ENCODE measurements around the gene TAF8.

TAF8 gene

DNA sequence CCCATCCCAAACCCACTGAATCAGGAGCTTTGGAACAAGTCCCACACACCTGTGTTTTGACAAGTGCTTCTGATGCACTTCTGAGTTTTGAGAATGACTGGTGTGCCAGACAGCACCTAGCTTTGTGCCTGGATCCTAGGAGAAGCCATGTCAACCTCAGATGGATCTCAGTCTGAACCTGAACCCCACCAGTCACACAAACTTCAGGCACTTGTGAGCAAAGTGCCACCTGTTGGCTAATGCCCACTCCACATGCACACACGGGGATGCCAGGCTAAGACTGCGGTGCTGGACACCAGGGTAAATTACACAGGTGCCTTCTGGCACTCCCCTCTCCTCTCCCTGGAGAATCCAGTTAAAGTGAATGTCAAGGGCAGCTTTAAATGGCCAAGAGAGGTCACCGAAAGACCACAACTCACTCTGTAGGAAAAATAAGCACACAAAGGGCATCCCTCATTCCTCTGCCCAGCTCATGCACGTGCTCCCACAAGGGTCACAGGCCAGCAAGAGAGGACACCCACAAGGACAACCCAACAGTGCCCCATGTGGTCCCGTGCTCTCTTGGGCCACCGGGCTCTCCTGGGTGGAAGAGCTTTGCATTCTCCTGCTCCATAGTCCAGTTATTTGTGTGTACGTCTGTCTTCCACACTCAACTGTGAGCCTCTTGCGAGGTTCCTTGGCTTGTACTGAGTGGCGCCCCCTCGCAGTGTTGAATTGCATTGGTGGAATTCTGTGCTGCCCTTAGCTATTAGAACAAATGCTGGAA, 45.6 kb downstream of the TAF8 start:
- no peak for DNase-seq (ENCODE audit: low spot score)

DNA sequence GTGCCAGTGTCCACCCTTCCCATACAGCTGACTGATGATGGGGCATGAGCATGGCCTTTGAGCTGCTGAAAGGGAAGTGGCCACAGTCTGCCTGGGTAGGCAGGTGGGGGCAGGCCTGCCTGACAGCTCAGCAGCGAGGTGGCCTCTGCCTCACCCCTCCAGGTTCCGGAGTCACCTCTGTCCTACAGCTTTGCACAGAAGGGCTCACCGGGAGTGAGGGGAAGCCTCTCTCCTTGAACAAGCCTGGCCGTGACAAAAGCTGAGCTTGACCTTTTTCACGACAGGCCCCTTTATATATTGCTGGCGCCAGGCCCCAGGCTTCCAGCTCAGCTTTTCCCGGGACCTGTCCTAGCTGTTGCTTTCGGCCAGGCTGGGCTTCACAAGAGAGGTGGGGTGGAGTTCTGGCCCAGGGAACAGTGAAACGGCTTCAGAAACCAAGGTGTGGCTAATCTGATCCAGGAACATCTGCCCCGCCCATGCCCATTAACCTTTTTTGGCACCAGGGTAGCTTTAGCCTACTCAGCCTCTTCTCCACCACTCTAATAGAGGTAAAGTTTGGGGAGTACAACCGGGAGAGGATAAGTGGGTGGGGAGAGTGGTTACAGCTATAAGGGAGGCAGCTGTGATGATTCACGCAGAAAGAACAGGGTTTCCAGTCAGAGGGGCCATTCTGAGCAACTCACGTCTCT, 49.2 kb downstream of the TAF8 start:
- no peak for DNase-seq (ENCODE audit: low spot score)

DNA sequence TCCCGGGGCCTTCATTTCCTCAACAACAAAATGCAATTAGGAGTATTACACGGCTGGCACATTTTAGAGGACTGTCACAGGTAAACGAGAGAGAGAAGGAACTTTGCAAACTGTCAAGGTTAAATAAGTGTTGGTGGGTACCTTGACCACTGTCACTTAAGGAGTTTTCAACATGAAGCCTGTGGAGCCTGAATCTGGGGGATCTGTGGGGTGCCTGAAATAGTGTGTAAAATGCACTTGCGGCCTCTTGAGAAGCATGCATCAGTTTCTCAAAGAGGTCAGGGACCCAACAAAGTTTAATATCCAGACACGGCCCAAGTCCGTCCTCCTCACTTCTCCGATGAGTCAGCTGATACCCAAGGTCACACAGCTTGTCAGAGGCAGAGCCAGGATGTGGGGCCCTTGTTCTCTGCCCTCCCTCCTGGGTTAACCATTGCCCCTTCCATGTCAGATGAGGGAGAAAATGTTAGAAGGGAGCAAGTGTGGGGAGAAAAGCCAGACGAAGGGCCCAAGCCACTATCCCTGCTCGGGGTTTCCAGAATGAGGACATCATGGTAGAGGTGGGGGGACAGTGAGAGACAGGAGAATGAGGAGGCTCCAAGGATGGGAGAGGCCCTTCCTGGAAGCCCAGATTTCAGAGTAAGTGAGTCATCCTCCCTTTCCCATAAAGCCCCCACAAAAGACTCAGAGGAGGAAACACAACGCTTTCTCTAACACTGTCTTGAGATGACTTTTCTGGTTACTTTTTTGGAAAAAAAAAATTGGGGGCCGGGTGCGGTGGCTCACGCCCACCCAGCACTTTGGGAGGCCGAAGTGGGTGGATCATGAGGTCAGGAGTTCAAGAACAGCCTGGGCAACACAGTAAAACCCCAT, 49.9 kb downstream of the TAF8 start:
- no peak for DNase-seq (ENCODE audit: low spot score)

DNA sequence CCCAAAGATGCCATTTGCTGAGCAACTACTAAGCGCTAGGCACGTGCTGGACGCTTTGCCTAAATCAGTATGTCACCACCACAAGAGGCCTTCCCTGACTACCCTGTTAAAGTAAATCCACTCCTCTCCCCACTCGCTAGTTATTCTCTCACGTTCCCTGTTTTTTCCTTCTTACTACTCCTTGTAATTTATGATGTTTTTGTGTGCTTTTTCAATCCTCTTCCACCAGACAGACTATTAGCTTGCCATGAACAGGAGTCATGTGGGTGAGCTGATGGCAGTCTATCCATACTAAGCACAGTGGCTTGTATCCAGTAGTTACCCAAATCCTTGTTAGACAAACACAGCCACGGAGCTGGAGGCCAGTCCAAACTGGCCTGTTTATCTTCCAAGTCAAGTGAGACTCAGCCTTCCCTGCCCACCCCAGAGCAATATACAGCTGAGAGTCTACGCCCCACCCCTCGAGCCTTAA, 50.9 kb downstream of the TAF8 start:
- no peak for DNase-seq (ENCODE audit: low spot score)

DNA sequence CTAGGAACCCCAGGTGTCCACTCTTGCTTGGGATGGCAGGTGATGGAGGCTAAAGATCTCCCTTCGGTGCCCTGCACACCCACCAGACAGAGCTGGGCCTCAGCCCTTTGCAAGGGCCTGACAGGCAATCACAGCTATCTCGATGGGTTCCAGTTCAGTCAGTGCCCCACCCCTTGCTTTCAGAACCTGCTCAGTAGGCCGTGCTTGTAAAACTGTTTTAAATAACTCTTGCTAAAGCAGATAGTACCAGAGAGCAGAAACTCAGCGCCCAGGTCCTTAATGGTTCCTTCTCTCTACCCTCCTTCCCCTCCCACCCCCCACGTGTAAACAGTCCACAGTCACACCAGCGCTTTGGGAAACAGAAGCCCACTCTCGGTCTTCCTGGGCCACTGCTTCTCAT, 52.9 kb downstream of the TAF8 start:
- DNase-seq (ENCODE audit: low spot score) = no peak

DNA sequence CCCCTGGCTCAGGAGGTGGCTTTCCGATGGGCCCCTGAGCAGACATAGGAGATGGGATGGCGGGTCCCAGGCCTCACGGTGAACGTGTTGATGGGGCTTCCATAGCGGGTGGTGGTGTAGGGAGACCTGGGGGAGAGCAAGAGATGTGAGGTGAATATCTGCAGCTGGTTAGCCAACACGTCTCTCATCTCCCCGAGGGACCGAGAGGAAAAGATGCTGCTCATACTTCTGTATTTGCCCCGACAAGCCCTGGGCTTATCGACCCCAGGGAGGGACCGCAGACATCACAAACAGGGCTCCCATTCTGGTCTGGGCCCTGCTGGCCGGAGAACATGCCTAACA, 53.4 kb downstream of the TAF8 start:
- no peak for DNase-seq (ENCODE audit: low spot score)

DNA sequence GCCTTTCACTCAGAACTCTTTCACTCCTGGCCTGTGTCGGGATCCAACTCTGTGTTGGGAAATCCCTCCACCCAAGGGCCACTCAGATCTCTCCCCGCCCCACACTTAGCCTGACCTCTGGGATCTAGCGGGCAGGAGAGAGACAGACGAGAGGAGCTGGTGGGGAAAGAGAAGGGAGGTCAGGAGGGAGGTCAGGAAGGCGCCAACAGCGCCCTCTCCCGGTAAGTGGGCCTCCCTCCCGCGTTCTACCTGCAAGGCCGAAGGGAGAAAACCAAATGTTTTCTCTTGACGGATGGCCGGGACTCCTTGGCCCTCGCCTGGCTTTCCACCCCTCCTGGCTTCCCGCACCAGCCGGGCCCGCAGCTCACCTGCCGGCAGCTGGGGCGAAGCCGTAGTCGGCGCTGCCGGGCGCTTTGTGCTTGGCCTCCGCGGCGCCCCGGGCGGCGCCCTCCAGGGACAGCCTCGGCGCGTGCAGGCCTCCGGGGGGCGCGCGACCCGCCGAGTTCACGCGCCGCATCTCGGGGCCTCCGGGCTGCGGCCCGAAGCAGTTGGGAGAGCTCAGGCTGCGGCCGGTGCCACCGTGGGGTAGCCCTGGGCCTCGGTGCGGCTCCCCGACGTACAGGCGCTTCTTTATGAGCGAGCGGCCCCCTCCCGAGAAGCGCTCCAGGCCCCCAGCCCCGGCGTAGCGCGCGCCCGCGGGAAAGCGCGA, 53.9 kb downstream of the TAF8 start:
- DNase-seq (ENCODE audit: low spot score) = peak; percentile 66

DNA sequence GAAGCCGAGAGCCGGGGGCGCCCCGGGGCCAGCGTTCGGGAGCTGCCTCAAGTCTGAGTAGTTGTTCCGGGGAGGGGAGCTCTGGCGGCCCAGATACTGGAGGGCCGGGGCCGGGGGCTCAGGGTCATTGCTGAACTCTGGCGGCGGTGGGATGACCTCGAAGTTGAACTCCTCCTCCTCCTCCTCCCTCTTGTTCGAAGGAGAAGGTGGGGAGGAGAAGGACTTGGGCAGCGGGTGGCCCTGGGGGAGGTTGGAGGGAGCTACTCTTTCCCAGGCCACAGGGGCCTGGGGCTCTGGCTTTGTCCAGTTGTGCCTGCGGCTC, 54.4 kb downstream of the TAF8 start:
- no peak for DNase-seq (ENCODE audit: low spot score)

DNA sequence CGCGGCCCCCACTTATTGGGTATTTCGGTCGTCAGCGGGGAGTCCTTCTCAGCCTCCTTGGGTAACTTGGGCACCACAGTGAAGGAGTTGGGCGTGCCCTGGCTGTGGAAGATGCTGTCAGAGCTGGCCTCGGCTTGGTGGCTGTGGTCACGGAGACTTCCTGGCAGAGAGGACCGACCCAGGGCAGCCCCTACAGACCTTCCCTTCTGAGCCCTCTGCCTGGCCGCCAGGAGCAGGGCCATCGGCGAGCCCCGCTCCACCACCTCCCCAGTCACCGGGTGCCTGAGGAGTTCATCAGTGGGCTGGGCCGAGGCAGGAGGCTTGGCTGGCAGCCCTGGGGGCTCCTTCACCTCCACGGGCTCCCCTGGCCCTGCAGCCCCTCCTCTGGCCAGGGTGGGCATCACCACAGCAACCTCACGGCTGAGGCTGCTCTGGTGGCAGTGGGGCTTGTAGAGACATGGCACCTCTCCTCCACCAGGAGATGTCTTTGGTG, 54.9 kb downstream of the TAF8 start:
- no peak for DNase-seq (ENCODE audit: low spot score)

DNA sequence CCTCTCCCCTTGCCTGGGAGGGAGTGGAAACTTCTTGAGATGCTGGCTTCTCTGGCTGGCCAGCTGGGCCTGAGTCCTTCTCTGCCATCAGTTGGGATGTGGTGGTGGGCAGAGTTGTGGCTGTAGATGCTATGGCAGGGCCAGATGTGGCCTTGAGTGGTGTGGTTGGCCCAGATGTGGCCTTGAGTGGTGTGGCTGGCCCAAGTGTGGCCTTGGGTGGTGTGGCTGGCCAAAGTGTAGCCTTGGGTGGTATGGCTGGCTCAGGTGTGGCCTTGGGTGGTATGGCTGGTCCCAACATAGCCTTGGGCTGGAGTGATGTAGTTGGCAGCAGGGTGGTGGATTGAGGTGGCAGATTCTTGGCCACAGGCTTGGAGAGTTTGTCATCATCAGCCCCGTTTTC, 55.4 kb downstream of the TAF8 start:
- no peak for DNase-seq (ENCODE audit: low spot score)

DNA sequence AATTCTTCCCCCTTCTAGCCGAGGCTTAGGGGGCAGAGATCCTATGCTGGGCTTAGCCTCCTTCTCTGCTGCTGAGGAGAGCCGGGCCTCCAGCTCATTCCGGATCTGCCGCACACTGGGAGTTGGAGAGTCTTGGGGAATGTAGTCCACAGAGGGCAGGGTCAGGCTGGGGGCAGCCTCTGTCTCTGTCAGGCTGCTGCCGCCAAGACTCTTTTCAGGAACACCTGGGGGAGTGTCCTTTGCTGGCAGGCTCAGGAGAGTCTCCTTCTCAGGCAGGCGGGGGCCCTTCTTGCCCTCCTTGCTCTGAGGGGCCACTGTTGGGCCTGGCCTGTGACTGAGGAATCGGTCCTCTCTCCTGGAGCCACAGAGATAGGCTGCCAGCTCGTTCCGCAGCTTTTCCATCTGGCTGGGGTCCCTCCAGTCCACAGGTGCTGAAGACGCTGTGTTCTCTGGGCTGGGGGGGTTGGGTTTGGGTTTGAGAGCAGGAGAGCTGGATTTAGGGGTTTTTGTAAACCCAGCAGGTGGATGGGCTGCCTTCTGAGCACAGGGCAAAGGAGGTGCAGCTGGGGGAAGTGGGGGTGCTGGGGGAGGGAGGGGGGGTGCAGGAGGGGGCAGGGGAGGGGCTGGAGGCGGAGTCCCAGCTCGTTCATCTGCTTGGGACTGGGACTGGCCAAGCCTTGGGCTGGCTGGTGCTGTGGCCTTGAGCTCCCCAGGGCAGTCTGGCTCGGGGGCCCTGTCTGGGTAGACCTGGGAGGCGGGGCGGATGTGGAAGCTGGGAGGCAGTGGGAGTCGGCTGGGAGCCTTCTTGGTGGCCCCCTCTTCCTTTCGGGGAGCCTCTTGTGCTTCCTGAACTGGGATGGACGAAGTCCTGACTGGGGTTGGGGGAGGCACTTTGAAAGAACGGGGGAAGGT, 56.0 kb downstream of the TAF8 start:
- DNase-seq (ENCODE audit: low spot score) = no peak

DNA sequence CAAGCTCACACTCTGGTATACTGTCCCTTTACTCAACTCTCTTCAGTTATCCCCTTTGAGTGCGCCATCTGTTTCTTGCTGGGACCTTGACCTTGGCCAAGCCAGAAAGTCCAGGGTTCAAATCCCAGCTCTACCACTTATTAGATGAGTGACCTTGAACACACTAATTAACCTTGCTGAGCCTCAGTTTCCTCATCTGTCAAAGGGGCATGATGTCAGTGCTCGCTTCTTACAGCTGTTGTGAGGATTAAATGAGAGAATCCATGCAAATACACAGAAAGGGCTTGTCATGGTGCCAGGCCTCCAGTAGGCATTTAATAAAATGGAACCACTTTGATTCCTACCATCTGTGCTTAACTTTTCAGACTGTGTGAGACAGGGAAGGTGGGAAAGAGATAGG, 57.7 kb downstream of the TAF8 start:
- no peak for DNase-seq (ENCODE audit: low spot score)

DNA sequence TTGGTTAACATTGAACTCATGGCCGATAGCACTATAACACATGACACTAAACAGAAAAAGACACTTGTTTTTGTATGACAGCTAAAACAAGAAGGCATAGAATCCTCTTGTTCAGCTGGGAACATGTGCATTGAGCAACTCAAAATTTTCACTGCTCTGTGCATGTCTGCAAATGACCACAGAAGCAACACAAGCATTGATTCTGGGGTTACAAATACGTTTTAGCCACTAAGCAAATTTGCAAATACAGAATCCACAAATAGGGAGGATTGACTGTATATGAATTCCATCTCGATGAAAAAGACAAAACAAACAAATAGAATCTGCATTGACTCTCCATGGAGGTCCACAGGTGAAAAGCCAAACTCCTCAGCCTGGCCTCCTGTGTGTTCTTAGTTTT, 60.4 kb downstream of the TAF8 start:
- no peak for DNase-seq (ENCODE audit: low spot score)

DNA sequence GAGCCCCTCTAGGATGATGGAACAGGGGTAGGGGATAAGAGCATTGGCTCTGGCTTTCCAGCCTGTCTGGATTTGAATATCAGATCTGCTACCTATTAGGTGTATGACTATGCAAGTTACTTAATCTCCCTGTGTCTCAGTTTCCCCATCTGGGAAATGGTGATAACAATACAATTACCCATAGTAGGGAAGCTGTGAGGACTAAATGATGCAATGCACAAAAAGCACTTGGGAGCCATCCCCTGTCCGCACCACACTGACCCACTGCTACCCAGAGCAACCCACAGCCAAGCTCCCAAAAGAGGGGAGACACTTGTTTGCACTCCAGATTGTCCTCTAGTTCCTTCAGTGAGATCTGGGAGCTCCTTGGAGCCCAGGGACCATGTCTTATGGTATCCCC, 62.0 kb downstream of the TAF8 start:
- no peak for DNase-seq (ENCODE audit: low spot score)

DNA sequence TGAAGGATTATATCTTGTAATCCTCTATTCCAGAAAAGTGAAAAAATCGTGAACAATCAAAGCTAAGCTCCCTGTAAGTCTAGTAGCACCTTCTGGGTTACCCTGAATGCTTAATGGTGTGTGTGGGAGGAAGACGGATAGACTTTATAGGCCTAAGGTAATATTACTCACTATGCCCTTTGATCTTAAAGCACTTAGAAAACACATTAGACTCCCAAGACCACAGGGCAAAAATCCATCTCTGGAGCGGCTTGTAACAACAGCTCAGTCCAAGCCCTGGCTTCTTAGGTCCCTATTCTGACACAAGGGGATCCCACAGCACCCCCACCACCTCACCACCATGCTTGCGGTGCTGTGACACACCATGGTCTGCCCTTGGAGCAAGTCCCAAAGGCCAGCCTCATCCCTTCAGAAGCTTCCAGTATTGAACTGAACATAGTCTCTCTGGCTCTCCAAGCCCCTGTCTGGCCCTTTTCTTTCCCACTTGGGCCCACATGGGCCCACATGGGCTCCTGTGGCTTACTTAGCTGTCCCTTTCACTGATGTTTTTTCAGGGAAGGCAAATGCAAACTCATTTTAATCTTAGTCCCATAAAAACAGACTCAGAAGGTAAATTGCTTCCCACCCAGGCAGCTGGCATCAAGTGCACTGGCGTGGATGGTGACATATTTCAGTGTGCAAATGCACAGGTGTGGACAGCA, 63.8 kb downstream of the TAF8 start:
- DNase-seq (ENCODE audit: low spot score) = no peak

DNA sequence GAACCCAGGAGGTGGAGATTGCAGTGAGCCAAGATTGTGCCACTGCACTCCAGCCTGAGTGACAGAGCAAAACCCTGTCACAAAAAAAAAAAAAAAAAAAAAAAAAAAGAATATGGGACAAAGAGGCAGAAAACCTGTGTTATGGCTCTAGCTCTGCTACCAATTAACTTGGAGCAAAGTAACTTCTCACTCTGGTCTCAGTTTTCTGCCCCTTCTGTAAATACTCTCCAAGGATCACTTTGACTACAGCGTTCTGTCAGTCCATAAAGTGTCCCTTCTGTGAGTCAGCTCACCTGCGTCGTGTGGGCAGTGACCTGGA, 67.5 kb downstream of the TAF8 start:
- DNase-seq (ENCODE audit: low spot score) = no peak

DNA sequence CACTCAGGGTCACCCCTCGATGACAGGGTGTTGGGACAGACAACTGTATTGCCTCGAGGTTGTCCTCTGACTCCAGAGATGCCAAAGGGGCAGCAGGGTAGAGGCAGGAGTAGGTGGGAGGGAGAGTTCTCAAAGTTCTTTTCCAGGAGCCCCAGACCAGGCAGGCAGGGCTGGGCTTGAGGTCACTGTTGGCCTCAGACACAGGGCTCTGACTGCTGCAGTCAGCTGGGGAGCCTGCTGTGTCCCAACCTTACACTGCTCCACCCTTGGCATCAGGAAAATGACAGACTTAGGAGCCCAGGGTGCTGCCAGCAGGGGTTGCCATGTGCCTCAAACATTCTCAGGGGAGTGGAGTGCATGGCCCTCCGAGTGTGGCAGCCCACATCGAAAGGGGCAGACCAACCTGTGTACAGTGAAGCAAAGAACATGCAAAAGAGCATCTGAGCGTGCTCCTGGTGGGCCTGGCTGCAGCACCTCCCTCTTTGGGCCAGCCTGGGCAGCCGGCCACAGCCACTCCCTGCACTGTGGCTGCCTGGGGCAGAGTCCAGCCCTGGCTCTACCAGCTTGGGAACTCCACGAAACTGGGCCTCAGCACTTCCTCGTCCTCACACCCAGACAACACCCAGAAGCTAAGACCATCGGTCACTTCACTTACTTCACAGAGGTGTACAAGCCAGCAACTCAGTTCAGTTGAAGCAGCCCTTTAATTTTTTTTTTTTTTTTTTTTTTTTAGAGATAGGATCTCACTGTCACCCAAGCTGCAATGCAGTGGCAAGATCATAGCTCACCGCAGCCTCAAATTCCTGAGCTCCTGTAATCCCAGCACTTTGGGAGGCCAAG, 68.1 kb downstream of the TAF8 start:
- DNase-seq (ENCODE audit: low spot score) = no peak

DNA sequence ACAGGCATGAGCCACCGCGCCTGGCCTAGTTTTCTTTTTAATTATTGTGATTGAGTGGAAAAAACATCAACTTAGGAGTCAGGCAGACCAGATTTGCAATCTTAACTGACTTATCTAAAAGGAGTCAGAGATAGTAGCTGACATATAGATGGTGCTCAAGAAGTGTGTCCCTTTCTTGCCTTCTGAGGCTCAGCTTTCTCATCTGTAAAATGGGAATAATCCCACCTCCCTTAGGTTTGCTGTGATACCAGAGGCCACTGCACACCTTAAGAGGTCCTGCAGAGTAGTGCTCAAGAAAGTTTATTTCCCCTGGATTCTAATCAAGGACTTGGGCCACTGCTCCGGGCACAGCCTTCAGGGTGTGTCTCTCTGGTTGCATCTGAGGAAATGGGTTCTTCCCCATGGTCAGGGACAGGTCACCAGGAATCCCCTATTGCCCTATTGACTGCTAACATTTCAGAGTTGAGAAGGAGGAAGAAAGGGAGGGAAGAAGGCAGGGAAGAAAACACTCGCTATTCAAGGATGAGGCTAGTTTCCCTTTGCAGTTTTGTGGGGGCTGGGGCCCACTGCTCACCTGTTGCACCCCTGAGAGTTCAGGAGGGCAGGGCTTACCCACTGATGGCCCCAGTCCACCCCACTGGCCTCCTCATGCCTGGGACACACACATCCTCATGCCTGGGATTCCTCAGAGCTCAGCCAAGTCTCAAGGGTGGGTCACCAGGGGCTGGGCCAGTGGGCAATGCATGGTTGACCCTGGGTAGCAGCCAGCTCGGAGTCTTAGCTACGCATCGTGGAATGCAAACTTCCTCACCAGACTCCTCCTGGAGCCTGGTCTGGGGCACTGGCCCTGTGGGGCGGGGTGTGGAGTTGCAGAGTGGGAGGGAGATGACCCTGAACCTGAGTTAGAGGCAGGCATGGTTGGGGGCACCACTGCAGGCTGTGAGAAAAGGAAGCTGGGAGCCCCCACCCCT, 70.9 kb downstream of the TAF8 start:
- no peak for DNase-seq (ENCODE audit: low spot score)

Data from CD4-positive, alpha-beta T cell treated with Interleukin-15 for 4 hours (primary cell).